GM12873 (cell line): Measurements from ENCODE around the gene TBC1D1.

Source experiments
- TF ChIP-seq, protein P1 (sequence below): IDR thresholded peaks from 2 replicates; pipeline ENCODE4 v1.5.1; 2012; ENCODE audit warnings: low read depth, mild to moderate bottlenecking, moderate library complexity, low read length, control low read depth; ENCODE audit not compliant: insufficient read depth; ENCODE audit errors: missing control alignments

The TBC1D1 gene

DNA sequence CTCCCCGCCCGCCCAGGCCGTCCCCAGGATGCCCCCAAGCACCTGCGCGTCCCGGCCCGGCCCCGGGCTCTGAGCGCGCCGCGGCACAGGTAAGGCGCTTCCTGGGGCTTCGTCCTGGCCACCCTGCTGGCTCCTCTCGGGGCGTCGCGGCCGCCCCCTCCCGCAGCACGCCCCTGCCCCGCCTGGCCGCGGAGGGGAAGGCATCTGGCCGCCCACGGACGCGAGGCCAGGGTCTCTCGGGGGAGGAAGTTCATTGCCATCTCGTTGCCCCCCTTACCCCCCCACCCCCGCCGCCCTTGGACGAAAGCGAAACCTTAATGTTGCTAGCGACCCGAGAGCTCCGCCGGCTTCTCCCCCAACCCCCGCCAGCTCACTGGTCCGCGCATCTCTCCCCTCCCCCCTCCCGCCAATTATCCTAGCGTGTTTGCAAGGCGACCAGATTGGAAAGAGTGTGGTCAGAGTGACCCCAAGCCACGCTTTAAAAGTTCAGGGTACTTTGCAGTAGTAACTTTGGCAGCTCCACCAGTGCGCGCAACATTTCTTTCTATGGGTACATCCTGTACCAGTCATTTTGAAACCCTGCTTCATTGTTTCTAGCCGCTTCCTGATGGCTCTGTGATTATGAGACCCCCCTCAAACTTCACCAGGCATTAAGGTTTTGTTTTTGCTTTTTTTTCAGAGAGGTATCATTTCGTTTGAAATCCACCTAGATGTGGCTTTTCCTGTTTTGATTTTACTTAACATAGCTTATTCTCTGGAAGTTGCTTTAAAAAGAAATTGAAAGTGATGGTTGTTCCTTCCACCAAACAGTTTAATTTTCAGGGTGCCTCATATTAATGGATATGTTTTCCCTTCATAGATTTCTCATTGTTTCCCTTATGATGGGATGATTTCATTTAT is 626 bp downstream of the TBC1D1 start:
- TF ChIP-seq, protein P1, sequence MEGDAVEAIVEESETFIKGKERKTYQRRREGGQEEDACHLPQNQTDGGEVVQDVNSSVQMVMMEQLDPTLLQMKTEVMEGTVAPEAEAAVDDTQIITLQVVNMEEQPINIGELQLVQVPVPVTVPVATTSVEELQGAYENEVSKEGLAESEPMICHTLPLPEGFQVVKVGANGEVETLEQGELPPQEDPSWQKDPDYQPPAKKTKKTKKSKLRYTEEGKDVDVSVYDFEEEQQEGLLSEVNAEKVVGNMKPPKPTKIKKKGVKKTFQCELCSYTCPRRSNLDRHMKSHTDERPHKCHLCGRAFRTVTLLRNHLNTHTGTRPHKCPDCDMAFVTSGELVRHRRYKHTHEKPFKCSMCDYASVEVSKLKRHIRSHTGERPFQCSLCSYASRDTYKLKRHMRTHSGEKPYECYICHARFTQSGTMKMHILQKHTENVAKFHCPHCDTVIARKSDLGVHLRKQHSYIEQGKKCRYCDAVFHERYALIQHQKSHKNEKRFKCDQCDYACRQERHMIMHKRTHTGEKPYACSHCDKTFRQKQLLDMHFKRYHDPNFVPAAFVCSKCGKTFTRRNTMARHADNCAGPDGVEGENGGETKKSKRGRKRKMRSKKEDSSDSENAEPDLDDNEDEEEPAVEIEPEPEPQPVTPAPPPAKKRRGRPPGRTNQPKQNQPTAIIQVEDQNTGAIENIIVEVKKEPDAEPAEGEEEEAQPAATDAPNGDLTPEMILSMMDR = peak; percentile 16

GRCh38 chr4:37892641-37893040 is 1.8 kb downstream of the TBC1D1 start:
- TF ChIP-seq, protein P1 = no peak

- TF ChIP-seq, protein P1 = no peak
Observed at GRCh38 chr4:37893164-37893563, 2.3 kb downstream of the TBC1D1 start.

- TF ChIP-seq, protein P1 = no peak
Observed at GRCh38 chr4:37895271-37895670, 4.4 kb downstream of the TBC1D1 start.

- TF ChIP-seq, protein P1 = no peak
Observed at GRCh38 chr4:37896206-37896860, 5.4 kb downstream of the TBC1D1 start.

DNA sequence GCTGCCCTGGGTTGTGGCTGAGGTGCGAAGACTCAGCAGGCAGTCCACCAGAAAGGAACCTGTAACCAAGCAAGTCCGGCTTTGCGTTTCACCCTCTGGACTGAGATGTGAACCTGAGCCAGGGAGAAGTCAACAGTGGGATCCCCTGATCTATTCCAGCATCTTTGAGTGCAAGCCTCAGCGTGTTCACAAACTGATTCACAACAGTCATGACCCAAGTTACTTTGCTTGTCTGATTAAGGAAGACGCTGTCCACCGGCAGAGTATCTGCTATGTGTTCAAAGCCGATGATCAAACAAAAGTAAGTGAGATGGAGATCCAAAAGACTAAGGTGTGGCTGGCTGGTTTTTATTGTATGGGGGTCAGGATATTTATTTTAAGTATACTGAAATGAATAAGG is 11.3 kb downstream of the TBC1D1 start:
- TF ChIP-seq, protein P1 = no peak
